ENCODE measurements around the gene PPP1R1C.

Gene PPP1R1C

DNA sequence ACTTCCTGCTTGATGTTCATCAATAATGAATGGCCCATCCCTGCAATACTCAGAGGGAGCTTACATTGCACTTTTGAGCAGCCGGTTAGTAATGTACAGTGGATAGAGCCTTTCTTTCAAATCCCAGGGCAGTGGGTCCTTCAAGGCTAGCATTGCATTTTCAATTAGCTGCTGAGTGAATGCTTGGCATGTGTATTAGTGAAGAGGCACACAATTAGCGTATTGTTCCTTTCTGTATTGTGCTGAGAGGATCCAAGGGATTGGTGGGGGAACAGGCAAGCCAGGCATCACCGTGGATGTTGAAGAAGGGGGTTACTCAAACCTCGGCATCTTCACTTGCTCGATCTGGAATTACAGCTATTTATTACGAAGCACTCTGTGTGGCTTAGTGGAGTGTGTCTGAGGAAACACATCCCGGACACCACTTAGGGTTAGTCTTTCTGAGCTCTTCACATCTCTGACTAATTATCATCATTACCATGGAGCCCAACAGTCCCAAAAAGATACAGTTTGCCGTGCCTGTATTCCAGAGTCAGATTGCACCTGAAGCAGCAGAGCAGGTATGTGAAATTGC, at the start of gene PPP1R1C:
Gene PPP1R1C, plus strand, starts transcription at position 222 of the 574 bp plus-strand sequence. Its CDS starts 258 bp downstream, at position 480.
- no peak for TF ChIP-seq CTCF (IDR thresholded peaks at IDR 0.05; ENCODE audit: low read depth, low read length)
- DNase-seq, result no peak
- no peaks in the 10 kb centered on the region for H3K9me3 ChIP-seq (ENCODE audit: severe bottlenecking)
- no peak within 1 kb of the TSS for H3K27ac ChIP-seq
- H3K4me3 ChIP-seq (ENCODE audit: low read depth, low read length), result no peak within 1 kb of the TSS
- no peaks in the 10 kb centered on the region for H3K36me3 ChIP-seq
- H3K27me3 ChIP-seq (ENCODE audit: insufficient read depth, low read depth, severe bottlenecking), result no peaks in the 10 kb centered on the region

DNA sequence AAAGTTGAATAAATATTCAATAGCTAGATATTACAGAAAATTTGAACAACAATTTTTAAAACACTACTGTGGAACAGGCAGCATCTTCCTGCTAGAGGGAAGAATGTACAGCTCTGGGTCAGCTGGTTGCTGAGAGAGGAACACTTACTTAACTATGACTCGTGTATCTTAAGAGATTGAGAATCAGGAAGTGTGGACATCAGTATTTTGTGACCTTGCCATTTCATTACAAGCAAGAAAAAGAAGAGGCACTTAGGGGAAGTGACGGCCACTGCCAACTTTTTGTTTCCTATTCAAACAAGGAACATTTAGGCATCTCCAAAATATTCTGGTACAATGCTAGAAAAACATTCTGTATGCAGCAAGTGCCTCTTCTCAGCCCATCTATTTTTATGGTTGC, 48.2 kb upstream of the PPP1R1C start:
- H3K27ac ChIP-seq, result no peak overlapping the region
- H3K36me3 ChIP-seq, result no peaks in the 10 kb centered on the region
- H3K9me3 ChIP-seq (ENCODE audit: severe bottlenecking), result no peaks in the 10 kb centered on the region
- TF ChIP-seq CTCF (IDR thresholded peaks at IDR 0.05; ENCODE audit: low read depth, low read length), result no peak
- DNase-seq, result no peak
- no peaks in the 10 kb centered on the region for H3K27me3 ChIP-seq (ENCODE audit: insufficient read depth, low read depth, severe bottlenecking)
- no peak overlapping the region for H3K4me3 ChIP-seq (ENCODE audit: low read depth, low read length)

DNA sequence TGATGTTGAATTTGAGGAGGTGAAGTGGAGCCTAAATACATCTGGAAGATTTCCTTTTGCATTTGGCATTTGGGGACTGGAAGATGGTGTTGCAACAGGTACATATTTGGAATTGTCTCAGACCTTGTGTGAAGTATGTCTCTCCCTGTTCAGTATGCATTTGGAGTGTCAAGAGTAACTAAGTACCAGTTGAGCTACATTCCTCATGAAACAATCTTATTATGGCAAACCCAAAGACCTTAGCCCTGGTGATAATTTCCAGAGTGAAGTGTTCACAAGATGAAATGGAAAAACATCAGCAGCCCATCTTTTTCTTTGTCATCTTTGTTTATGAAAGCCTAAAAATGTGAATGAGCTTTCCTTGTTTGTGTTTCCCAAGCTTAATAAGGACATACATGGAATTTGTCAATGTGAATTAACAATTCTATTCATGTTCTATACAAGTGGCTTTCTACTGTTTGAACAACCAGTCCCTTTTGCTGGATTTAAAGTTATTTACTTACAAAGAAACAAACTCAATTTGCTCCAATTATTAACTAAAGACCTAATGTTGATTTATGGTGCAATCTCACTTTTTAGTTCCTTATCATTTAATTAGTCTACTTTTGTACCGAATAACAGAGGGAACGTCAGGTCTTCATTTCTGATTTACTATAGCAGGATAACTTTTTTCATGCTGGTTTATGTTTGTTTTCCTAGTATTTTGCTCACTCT, 42.1 kb upstream of the PPP1R1C start:
- Histone ChIP-seq H3K36me3 (no peaks in the 10 kb centered on the region), H3K27ac (no peak overlapping the region), H3K9me3 (ENCODE audit: severe bottlenecking) (no peaks in the 10 kb centered on the region), H3K4me3 (ENCODE audit: low read depth, low read length) (no peak overlapping the region), H3K27me3 (ENCODE audit: insufficient read depth, low read depth, severe bottlenecking) (no peaks in the 10 kb centered on the region)
- TF ChIP-seq CTCF (IDR thresholded peaks at IDR 0.05; ENCODE audit: low read depth, low read length), result no peak
- DNase-seq, result no peak

- no peaks in the 10 kb centered on the region for H3K36me3 ChIP-seq
- TF ChIP-seq CTCF (IDR thresholded peaks at IDR 0.05; ENCODE audit: low read depth, low read length), result no peak
- DNase-seq, result no peak
- no peaks in the 10 kb centered on the region for H3K27me3 ChIP-seq (ENCODE audit: insufficient read depth, low read depth, severe bottlenecking)
- no peak overlapping the region for H3K27ac ChIP-seq
- no peaks in the 10 kb centered on the region for H3K9me3 ChIP-seq (ENCODE audit: severe bottlenecking)
- H3K4me3 ChIP-seq (ENCODE audit: low read depth, low read length), result no peak overlapping the region
Observed at GRCh38 chr2:181944164-181944913, 41.3 kb upstream of the PPP1R1C start.

GRCh38 chr2:181944914-181945291, 40.8 kb upstream of the PPP1R1C start:
- no peak for TF ChIP-seq CTCF (IDR thresholded peaks at IDR 0.05; ENCODE audit: low read depth, low read length)
- Histone ChIP-seq H3K4me3 (ENCODE audit: low read depth, low read length) (no peak overlapping the region), H3K27me3 (ENCODE audit: insufficient read depth, low read depth, severe bottlenecking) (no peaks in the 10 kb centered on the region), H3K36me3 (no peaks in the 10 kb centered on the region), H3K27ac (no peak overlapping the region), H3K9me3 (ENCODE audit: severe bottlenecking) (no peaks in the 10 kb centered on the region)
- DNase-seq, result no peak

Data from WERI-Rb-1 (cell line).